Heart left ventricle (tissue), 13 donors: Measurements from ENCODE around the gene LEMD1.

Source experiments
- POLR2A ChIP-seq, 2 donors: fragments of 450-650 bp; IDR thresholded peaks; one replicate each; pipeline ENCODE4 v1.6.1; 2017; ENCODE audit warnings: antibody characterized with exemption in 2 of 2, mild to moderate bottlenecking in 2 of 2, moderate library complexity in 2 of 2
- TF ChIP-seq, protein P1 (sequence below), 12 donors: fragments of 200-600 bp; sonication (generic) in 4 of 12; IDR thresholded peaks; one replicate each; pipeline versions ENCODE4 v1.5.0 to v1.8.0; 2018 to 2022; ENCODE audit warnings: antibody characterized with exemption in 12 of 12, mild to moderate bottlenecking in 5 of 12
- donor health status: ischemic (EF 13 %, LVEDD 7.1; RV severe dilation, severe dysfunction).
- donor health status: DM: no; HTN: yes; CAD: no.
- donor health status: DM: no; HTN: no; CAD: no.
- donor health status: ischemic (EF 25% LVEDD 6.9; RV normal size, moderate dysfunction).
- donor health status: ischemic (EF 25% LVEDD 5.7; RV mildly dilated, moderate dysfunction).
- donor health status: ischemic (EF 35%, LVEDD 5.7; RV mildly dilated, moderate dysfunction).
- donor health status: nonischemic (EF 11% LVEDD 7.7; RV severe dilation, severe dysfunction).
- donor health status: DM: yes; HTN: yes; CAD: no.
- donor health status: PGD.
- donor health status: ischemic (EF 29% LVEDD 5.4; RV normal size, mild dysfunction).
- donor health status: nonischemic (EF 23%, LVEDD 6.1; RV moderate dilation, normal function).

DNA sequence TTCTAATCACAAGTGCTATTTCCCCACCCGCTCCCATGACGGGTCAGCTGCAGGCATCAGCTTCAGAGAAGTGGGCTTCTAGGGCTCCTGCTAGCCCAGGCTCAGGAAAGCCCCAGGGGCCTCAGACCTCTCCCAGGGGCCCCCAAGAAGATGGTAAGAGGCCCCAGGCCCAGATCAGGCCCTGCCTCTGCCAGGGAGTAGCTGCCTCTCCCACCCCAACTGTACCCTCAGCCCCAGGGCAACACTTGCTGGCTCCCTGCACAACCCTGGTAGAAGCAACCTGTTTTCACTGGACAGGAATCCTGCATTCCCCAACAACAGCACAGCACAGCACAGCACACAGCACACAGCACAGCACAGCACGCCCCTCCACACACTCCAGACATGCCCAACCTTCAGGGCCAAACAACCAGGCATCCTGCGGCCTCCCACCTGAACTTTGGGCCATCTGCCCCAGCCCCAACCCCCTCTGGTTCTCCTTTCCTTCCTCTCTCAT, 27.4 kb upstream of the LEMD1 start:
- TF ChIP-seq POLR2A (IDR thresholded peaks at IDR 0.05), result no peak
- TF ChIP-seq, protein P1, sequence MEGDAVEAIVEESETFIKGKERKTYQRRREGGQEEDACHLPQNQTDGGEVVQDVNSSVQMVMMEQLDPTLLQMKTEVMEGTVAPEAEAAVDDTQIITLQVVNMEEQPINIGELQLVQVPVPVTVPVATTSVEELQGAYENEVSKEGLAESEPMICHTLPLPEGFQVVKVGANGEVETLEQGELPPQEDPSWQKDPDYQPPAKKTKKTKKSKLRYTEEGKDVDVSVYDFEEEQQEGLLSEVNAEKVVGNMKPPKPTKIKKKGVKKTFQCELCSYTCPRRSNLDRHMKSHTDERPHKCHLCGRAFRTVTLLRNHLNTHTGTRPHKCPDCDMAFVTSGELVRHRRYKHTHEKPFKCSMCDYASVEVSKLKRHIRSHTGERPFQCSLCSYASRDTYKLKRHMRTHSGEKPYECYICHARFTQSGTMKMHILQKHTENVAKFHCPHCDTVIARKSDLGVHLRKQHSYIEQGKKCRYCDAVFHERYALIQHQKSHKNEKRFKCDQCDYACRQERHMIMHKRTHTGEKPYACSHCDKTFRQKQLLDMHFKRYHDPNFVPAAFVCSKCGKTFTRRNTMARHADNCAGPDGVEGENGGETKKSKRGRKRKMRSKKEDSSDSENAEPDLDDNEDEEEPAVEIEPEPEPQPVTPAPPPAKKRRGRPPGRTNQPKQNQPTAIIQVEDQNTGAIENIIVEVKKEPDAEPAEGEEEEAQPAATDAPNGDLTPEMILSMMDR (IDR thresholded peaks at IDR 0.05), result no peak
